GM19238 (cell line): ENCODE results near the gene SMCHD1.
"Not testable (repeated sequence)": the region's sequence is repeated elsewhere in the genome, so short reads cannot be mapped to it uniquely, and the experiment has no call there.

Source experiments
- DNase-seq: peaks from one replicate; pipeline ENCODE4 v3.0.0; 2011; ENCODE audit warnings: low spot score; ENCODE audit not compliant: insufficient read length

The SMCHD1 gene

GRCh38 chr18:2814928-2815327 lies 159.4 kb downstream of the SMCHD1 start:
- no peak for DNase-seq

- DNase-seq: no peak
Observed at GRCh38 chr18:2818281-2818680, 162.8 kb downstream of the SMCHD1 start.

GRCh38 chr18:2821695-2822094 lies 166.2 kb downstream of the SMCHD1 start:
- no peak for DNase-seq

GRCh38 chr18:2822213-2822921 lies 166.8 kb downstream of the SMCHD1 start:
- no peak for DNase-seq

- no peak for DNase-seq
Observed at GRCh38 chr18:2823202-2823601, 167.7 kb downstream of the SMCHD1 start.

GRCh38 chr18:2823966-2824365 lies 168.4 kb downstream of the SMCHD1 start:
- no peak for DNase-seq

- DNase-seq: no peak
Observed at GRCh38 chr18:2824865-2825264, 169.3 kb downstream of the SMCHD1 start.

- DNase-seq: no peak
Observed at GRCh38 chr18:2825613-2826175, 170.2 kb downstream of the SMCHD1 start.

GRCh38 chr18:2826581-2826980 lies 171.1 kb downstream of the SMCHD1 start:
- no peak for DNase-seq

- no peak for DNase-seq
Observed at GRCh38 chr18:2827061-2827460, 171.5 kb downstream of the SMCHD1 start.

- DNase-seq: not testable (repeated sequence)
Observed at GRCh38 chr18:2836118-2836517, 180.6 kb downstream of the SMCHD1 start.

GRCh38 chr18:2837290-2837689 lies 181.8 kb downstream of the SMCHD1 start:
- not testable (repeated sequence) for DNase-seq

GRCh38 chr18:2839202-2839601 lies 183.7 kb downstream of the SMCHD1 start:
- DNase-seq: no peak

- no peak for DNase-seq
Observed at GRCh38 chr18:2840521-2840920, 185.0 kb downstream of the SMCHD1 start.

- DNase-seq: no peak
Observed at GRCh38 chr18:2843146-2843545, 187.6 kb downstream of the SMCHD1 start.

- no peak for DNase-seq
Observed at GRCh38 chr18:2845172-2845571, 189.6 kb downstream of the SMCHD1 start.

GRCh38 chr18:2846636-2847316 lies 191.2 kb downstream of the SMCHD1 start, which contains the start of gene EMILIN2:
Gene EMILIN2, plus strand, starts transcription at chr18:2847006. Its CDS starts 183 bp downstream, at chr18:2847189.
- DNase-seq: no peak

GRCh38 chr18:2847317-2848246 lies 192.1 kb downstream of the SMCHD1 start:
- no peak for DNase-seq

- DNase-seq: no peak
Observed at GRCh38 chr18:2848247-2849246, 193.0 kb downstream of the SMCHD1 start.

- no peak for DNase-seq
Observed at GRCh38 chr18:2850816-2851215, 195.3 kb downstream of the SMCHD1 start.
